Neutrophil (primary cell): ENCODE data around the gene HEMGN.

Source experiments
- H3K27ac ChIP-seq: fragments of 200-600 bp; sonication (generic); 2 replicates; pipeline ENCODE4 v1.5.1; 2016; ENCODE audit warnings: mild to moderate bottlenecking, moderate library complexity
- H3K27me3 ChIP-seq: fragments of 200-600 bp; sonication (generic); 2 replicates; pipeline ENCODE4 v1.6.0; 2016; ENCODE audit warnings: mild to moderate bottlenecking
- H3K36me3 ChIP-seq: fragments of 200-600 bp; sonication (generic); 2 replicates; pipeline ENCODE4 v1.5.1; 2017
- H3K4me1 ChIP-seq, 2 experiments: fragments of 200-600 bp in 1 of 2; sonication (generic) in 1 of 2; 1 replicate in 1 of 2; 2 replicates in 1 of 2; pipeline versions ENCODE4 v1.5.1 to v1.6.1; 2013 to 2016; ENCODE audit warnings: low read depth in 1 of 2, low read length in 1 of 2, mild to moderate bottlenecking in 1 of 2, moderate library complexity in 1 of 2; ENCODE audit not compliant: control insufficient read depth in 1 of 2, insufficient read depth in 1 of 2
- H3K4me3 ChIP-seq, 2 experiments: fragments of 200-600 bp in 1 of 2; sonication (generic) in 1 of 2; 1 replicate in 1 of 2; 2 replicates in 1 of 2; pipeline ENCODE4 v1.5.1; 2013 to 2016; ENCODE audit warnings: low read depth in 1 of 2, low read length in 1 of 2, mild to moderate bottlenecking in 1 of 2, moderate library complexity in 1 of 2
- H3K9me3 ChIP-seq: fragments of 200-600 bp; sonication (generic); 2 replicates; pipeline ENCODE4 v1.5.1; 2016
- TF ChIP-seq, protein P1 (sequence below): fragments of 200-600 bp; sonication (generic); IDR thresholded peaks from 2 replicates; pipeline ENCODE4 v1.5.1; 2016; ENCODE audit warnings: antibody characterized with exemption

HEMGN gene

DNA sequence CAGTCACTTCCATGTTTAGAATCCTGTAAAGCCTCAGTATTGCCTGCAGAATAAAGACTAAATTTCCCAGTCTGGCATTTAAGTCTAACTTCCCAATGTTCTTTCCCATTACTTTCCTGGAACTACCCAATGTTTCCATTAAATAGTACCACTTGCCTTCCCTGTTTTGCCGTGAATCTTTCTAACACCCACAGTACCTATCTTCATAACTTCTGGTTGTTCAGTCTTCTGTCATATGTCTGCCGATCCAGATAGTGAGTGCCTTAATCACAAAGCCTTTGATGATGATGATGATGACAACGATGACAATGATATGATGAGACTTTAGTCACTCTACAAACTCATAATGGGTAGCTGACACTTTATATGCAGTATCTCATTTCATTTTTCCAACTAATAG, 6.6 kb upstream of the HEMGN start:
- Histone ChIP-seq H3K4me1 (no peaks in the 10 kb centered on the region), H3K9me3 (no peaks in the 10 kb centered on the region), H3K36me3 (no peaks in the 10 kb centered on the region), H3K4me3 (no peak overlapping the region), H3K27me3 (peaks cover 7% of the 10 kb centered on the region), H3K27ac (no peak overlapping the region)
- TF ChIP-seq, protein P1, sequence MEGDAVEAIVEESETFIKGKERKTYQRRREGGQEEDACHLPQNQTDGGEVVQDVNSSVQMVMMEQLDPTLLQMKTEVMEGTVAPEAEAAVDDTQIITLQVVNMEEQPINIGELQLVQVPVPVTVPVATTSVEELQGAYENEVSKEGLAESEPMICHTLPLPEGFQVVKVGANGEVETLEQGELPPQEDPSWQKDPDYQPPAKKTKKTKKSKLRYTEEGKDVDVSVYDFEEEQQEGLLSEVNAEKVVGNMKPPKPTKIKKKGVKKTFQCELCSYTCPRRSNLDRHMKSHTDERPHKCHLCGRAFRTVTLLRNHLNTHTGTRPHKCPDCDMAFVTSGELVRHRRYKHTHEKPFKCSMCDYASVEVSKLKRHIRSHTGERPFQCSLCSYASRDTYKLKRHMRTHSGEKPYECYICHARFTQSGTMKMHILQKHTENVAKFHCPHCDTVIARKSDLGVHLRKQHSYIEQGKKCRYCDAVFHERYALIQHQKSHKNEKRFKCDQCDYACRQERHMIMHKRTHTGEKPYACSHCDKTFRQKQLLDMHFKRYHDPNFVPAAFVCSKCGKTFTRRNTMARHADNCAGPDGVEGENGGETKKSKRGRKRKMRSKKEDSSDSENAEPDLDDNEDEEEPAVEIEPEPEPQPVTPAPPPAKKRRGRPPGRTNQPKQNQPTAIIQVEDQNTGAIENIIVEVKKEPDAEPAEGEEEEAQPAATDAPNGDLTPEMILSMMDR = no peak

DNA sequence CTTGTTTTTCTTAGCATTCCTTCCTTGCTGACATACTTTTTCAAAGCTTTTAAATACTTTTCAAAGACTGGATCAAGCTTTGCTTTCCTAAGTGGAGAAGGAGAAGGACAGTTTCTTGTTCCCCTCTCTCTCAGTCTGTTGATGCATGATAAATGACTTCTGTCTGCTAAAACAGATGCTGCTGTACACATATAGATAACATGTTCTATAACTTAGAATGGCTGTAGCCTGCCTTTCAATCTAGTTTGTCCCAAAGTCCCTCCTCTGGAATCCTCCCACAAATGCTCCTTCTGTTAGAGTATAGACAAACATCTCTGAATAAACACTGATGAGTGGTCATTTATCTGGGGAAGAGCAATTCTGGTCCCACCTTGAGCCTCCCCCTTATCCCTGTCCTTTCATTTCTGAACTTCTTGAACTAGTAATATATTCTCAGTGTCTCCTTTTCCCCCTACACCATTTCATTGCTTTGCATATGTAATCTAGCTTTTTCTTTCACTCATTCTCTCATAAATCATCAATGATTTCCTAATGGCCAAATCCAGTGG, 5.4 kb upstream of the HEMGN start:
- peaks cover 7% of the 10 kb centered on the region for H3K27me3 ChIP-seq
- no peaks in the 10 kb centered on the region for H3K36me3 ChIP-seq
- no peak overlapping the region for H3K4me3 ChIP-seq
- TF ChIP-seq, protein P1 = no peak
- no peaks in the 10 kb centered on the region for H3K4me1 ChIP-seq
- no peak overlapping the region for H3K27ac ChIP-seq
- H3K9me3 ChIP-seq = no peaks in the 10 kb centered on the region

DNA sequence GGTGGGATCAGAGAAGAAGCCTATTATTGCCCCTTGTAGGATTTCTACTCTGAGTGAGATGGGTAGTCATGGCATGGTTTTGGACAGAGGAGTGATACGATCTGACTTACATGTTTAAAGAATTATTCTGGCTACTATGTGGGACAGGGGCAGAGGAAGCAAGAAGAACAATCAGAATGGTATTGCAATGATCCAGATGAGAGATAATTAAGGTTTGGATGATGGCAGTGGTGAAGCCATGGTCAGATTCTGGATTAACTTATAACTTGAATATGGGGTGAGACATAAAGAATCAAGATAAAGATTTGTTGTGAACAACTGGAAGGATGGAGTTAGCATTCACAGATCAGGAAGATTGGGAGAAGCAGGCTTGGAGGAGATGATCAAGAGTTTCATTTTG, 3.4 kb upstream of the HEMGN start:
- Histone ChIP-seq H3K4me1 (no peaks in the 10 kb centered on the region), H3K27ac (no peak overlapping the region), H3K9me3 (no peaks in the 10 kb centered on the region), H3K27me3 (peaks cover 7% of the 10 kb centered on the region), H3K36me3 (no peaks in the 10 kb centered on the region), H3K4me3 (no peak overlapping the region)
- TF ChIP-seq, protein P1 = no peak

DNA sequence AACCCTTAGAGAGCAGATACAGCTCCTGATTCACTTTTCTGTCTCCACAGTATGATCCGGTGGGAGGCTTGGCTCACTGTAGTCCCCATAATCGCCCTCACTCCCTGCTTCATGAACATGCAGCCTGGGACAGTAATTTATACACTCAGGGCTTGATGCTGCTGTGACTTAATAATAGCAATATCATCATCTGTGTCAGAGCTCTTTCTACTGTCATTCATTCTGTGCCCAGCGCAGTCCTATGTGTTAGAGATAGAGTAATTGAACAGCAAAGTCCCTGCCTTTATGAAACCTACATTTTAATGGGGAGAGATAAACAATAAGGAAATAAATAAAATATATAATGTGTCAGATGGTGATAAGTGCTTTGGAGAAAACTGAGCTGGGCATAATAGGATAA, 2.8 kb upstream of the HEMGN start:
- H3K27ac ChIP-seq = no peak overlapping the region
- TF ChIP-seq, protein P1 = no peak
- no peaks in the 10 kb centered on the region for H3K4me1 ChIP-seq
- H3K36me3 ChIP-seq = no peaks in the 10 kb centered on the region
- peaks cover 9% of the 10 kb centered on the region for H3K27me3 ChIP-seq
- no peaks in the 10 kb centered on the region for H3K9me3 ChIP-seq
- H3K4me3 ChIP-seq = no peak overlapping the region

GRCh38 chr9:97940233-97940632, 2.3 kb upstream of the HEMGN start:
- Histone ChIP-seq H3K36me3 (no peaks in the 10 kb centered on the region), H3K4me3 (no peak overlapping the region), H3K27ac (no peak overlapping the region), H3K4me1 (no peaks in the 10 kb centered on the region), H3K9me3 (no peaks in the 10 kb centered on the region), H3K27me3 (peaks cover 14% of the 10 kb centered on the region)
- TF ChIP-seq, protein P1 = no peak

DNA sequence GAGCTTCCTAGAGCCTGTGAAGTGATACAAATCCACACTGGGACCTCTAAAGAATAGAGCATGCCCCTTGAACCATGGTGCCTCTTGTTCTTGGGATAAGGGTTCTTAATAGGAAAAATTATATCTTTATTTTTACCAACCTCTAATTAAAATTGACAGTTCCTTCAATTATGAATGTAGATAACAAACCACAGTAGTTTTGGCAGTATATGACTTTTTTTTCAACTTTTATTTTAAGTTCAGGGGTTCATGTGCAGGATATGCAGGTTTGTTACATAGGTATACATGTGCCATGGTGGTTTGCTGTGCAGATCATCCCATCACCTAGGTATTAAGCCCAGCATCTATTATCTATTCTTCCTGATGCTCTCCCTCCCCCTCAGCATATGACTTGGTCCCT, 974 bp downstream of the HEMGN start:
- H3K27me3 ChIP-seq = peaks cover 14% of the 10 kb centered on the region
- H3K9me3 ChIP-seq = no peaks in the 10 kb centered on the region
- no peaks in the 10 kb centered on the region for H3K4me1 ChIP-seq
- no peaks in the 10 kb centered on the region for H3K36me3 ChIP-seq
- TF ChIP-seq, protein P1 = no peak
- H3K4me3 ChIP-seq = no peak overlapping the region
- no peak overlapping the region for H3K27ac ChIP-seq
